Activated CD4-positive, alpha-beta T cell treated with anti-CD3 and anti-CD28 coated beads for 1 hour (primary cell): Measurements from ENCODE around the gene DAB1.

Experiments used
- DNase-seq: peaks from one replicate; pipeline ENCODE4 v3.0.0-alpha.2; 2020

The DAB1 gene

DNA sequence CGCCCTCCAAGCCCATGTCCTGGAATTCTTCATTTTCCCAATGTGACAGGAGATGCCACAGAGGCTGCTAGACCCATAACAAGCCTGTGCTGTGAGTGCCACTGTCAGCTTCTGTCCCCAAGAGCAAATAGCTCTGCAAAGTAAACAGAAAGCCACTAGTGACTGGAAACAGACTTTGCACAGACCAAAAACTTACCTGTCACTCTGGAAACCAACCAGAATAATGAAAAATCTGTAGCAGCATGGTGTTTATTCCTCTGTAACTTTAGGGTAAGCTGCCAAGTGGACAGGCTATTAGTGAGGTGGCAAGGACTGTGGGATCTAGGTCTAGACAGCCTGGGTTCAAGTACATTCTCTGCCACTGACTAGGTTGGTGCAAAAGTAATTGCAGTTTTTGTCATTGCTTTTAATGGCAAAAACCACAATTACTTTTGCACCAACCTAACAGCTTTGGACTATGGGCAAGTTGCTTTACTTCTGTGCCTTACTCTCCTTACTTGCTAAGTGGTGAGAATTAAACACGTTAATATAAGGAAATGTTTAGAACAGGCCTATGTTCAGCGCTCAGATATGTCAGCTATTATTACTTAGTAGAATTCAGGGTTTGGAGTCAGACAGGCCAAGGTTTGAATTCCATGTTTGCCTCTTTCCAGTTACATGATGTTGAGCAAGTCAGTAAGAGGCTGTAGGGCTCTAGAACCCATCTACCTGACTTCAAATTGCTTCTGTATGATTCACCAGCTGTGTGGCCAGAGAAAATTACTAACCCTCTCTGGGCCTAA, 457.8 kb downstream of the DAB1 start, which contains the start of gene C8B:
C8B (minus strand) TSS at position 100 of the 782 bp plus-strand sequence; CDS start at position 33, 67 bp downstream.
- no peak for DNase-seq

DNA sequence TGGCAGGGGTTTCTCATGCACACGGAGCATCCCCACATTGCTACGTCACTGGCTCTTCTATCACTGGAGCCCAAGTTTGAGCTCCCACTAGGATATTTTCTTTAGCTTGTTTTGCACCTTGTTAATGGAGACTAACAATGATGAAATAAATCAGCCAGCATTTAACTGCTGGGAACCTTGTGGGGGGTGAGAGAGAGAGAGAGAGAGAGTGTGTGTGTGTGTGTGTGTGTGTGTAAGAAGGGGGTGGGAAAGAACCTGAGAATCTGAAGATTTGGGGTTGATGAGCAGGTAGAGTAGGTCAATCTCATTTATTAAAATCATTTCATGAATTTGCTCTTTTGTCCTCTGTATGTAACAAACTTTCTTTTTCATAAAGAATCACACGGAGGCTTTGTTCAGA, 458.7 kb downstream of the DAB1 start:
- no peak for DNase-seq

DNA sequence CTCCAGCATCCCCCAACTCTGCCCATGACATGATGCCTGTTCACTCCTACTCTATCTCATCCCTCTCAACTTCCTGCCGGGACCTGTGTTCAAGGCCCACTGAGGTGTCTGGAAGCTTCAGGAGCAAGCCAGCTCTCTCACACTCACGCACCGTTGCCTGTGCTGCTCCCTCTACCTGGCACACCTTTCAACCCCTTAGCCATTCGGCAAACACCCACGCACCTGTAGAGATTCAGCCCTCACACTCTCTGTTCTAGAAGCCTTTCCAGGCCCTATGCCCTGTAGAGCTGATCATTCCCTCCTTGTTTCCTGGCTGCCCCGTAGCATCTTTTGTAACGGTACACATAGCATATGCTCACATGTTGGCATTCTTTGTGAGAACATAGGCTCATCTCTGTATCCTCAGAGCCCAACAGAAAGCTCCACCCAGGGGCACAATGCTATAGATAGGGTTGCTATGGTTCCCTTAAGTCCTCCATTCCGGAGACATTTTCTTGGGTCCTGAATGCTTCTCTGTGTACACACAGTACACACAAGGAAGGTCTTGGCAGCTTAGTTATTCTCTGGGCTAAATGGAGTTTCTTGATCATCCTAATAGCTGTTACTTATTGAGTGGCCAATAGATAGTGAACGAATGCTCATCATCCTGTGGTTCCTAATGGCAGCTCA, 459.4 kb downstream of the DAB1 start:
- DNase-seq, result no peak

DNA sequence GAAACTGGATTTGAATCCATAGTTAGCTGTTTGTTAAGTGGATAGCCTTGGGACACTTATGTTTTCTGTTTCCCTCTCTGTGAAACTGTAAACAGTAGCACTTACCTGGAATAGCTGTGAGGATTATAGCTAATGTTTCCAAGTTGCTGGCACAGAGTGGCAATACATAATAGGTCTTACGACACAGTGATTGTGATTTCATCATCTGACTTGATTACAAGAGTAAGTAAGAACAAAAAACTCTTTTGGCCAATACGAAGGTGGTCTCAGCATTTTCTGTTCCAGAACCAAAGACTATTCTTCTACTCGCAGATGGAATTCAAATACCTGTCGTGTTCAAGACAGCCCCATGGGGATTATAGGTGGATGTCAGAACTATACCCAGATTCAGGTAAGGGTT, 460.2 kb downstream of the DAB1 start:
- DNase-seq, result no peak

DNA sequence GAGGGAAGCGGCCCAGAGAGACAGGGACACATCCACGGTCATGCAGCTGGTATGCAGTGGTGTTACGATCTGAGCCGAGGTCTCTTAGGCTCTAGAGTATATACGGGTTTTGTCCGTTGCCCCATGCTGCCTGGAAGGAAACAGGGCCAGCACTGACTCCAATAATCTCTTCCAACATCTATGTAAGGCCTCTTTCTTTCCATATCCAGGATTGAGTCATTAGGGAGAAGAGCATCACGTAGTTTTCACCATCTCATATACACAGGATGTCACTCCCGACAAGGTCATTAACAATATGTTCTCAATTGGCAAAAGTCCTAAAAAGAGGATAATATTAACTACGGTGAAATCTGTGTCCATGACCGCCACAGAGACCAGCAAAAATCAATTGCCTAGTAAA, 462.4 kb downstream of the DAB1 start:
- DNase-seq, result no peak

DNA sequence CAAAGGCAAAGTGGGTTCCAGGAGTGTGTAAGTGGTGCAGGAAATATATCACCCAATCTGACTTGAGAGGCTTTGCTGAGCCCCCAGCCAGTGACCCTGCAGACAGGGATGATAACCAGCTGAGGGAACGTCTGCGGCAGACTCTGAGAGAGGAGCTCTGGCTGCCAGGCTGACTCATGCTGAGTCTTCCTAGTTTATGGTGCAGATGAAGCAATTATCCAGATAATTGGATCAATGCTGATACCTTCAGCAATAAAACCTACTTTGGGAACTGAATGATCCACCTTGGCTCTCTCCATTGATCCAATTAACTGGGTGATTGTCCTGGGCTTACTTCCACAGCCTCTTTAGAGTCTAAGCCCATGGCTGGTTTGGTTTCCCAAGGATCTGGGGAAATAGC, 465.3 kb downstream of the DAB1 start:
- DNase-seq, result no peak

DNA sequence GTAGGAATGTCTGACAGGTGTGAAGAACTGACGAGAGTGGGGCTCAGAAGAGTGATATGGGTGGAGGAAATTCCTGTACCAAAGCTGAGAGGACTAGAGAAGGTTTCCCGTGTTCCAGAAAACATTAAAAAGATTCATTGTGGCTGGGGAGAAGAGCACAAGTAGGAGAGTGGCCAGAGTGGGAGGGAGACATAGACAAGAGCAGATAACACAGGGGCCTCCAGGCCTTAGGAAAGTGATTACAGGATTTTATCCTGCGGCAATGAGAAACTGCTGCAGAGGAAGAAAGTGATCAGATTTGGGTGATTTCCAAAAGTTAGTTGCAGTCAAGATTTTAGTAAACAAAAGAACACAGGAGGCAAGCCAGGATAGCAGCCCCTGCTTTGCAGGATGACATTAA, 465.9 kb downstream of the DAB1 start:
- DNase-seq, result no peak

DNA sequence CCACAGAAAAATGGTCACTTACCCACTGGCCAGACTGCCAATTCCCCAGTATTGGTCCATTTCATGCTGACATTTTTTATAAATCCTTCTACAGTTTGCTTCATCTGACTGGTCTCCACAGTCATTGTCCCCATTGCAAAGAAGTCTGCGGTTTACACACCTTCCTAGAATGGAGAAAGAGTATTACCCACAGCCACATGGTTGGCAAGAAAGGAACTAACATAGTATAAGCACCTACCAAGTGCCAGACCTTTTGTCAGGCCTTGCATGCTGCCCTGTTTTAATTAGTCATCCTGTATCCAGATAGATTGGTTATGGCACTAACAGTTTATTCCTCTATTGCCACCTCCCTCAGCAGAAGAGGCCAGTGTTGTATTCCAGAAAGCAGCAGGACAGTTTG, 469.2 kb downstream of the DAB1 start:
- DNase-seq, result no peak

DNA sequence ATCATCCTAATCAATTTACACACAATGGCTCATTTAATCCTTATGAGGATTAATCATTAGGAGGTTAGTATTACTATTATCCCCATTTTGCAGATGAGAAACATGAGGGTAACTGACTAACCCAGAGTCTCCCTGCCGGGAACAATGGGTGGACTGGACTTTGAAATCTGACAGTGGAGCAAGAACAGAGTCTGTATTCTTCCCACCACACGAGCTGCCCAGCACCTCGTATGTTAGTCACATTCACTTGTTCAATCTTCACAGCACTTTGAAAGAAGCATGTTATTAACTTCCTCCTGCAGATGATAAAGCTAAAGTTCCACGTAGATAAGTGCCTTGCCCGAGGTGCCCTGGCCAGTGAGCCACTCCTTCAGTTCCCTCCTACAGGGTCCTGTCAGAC, 470.5 kb downstream of the DAB1 start:
- DNase-seq, result no peak

DNA sequence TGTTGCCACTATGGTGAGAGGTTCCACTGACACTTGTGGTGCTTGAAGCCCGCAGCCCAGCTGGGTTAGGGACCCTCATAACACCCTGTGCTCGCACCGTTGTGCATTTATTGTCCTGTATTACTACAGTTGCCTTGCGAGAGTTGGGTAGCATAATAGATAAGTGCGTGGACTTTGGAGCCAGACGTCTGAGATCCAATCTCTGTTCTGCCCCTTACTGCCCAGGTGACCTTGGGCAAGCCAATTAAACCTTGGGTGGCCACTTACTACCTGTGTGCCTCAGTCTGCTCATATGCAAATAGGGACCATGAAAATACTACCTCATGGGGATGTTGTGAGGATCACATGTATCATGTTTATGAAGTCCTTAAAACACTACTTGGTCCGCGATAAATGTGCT, 471.4 kb downstream of the DAB1 start:
- DNase-seq, result no peak

DNA sequence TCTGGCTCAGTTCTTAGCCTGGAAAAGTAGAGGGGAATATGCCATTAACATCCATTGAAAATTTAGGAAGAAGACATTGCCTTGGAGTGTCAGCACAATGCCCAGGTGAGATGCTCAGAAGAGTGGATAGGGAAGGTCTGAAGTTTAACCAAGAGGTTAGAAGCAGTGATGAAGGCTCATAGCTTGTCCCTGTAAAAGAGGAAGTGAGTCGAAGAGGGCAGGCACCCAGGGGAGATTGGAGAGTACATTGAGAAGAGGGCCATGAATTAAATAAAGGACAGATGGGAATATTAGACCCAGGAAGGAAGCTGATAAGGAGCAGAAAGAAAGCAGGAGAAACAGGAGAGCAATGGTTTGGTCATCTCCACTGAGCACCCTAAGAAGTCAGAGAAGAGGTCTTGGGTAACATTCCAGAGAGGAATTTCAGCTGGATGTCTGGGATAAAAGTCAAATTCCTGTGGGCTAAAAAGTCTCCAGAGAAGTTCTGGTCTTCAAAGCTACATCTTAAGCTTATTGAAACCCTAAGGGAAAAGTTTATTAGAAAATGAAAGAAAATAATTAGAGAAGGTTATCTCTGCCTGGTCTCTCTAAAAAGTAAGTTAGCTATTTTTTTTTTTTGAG, 475.3 kb downstream of the DAB1 start:
- no peak for DNase-seq
